Trophoblast cell (in vitro differentiated cells and primary cell): ENCODE data around the gene SKIC2.
"Not testable (repeated sequence)": the region's sequence is repeated elsewhere in the genome, so short reads cannot be mapped to it uniquely, and the experiment has no call there.

ENCODE experiments used
- DNase-seq, 2 donors: peaks; one replicate each; pipeline ENCODE4 v3.0.0-alpha.2; 2016
- H2AFZ ChIP-seq: 2 replicates; pipeline ENCODE4 v1.6.1; 2013; ENCODE audit warnings: low read length, moderate library complexity, mild to moderate bottlenecking; ENCODE audit not compliant: insufficient read depth, poor library complexity
- H2AK5ac ChIP-seq: 2 replicates; pipeline ENCODE4 v1.6.1; 2013; ENCODE audit warnings: mild to moderate bottlenecking, low read length
- H2BK120ac ChIP-seq: 2 replicates; pipeline ENCODE4 v1.6.1; 2013; ENCODE audit warnings: low read length, mild to moderate bottlenecking, moderate library complexity; ENCODE audit not compliant: insufficient read depth, poor library complexity
- H2BK12ac ChIP-seq: 2 replicates; pipeline ENCODE4 v1.6.1; 2013; ENCODE audit warnings: mild to moderate bottlenecking, low read length, moderate library complexity
- H2BK5ac ChIP-seq: 2 replicates; pipeline ENCODE4 v1.6.1; 2013; ENCODE audit warnings: low read length, low read depth, moderate library complexity, mild to moderate bottlenecking; ENCODE audit not compliant: poor library complexity
- H3K14ac ChIP-seq: 2 replicates; pipeline ENCODE4 v1.6.1; 2013; ENCODE audit warnings: mild to moderate bottlenecking, low read length
- H3K18ac ChIP-seq: 2 replicates; pipeline ENCODE4 v1.6.1; 2013; ENCODE audit warnings: mild to moderate bottlenecking, low read length
- H3K23ac ChIP-seq: 2 replicates; pipeline ENCODE4 v1.6.1; 2013; ENCODE audit warnings: low read length
- H3K27ac ChIP-seq: 2 replicates; pipeline ENCODE4 v1.5.1; 2013; ENCODE audit warnings: low read depth, mild to moderate bottlenecking, inconsistent platforms, low read length, moderate library complexity
- H3K27me3 ChIP-seq: 2 replicates; pipeline ENCODE4 v1.6.1; 2013; ENCODE audit warnings: inconsistent platforms, mild to moderate bottlenecking, low read length, moderate library complexity; ENCODE audit not compliant: insufficient read depth
- H3K36me3 ChIP-seq, 2 experiments: 1 replicate in 1 of 2; 2 replicates in 1 of 2; pipeline ENCODE4 v1.6.1; 2013; ENCODE audit warnings: low read length in 2 of 2, mild to moderate bottlenecking in 2 of 2, moderate library complexity in 1 of 2; ENCODE audit not compliant: insufficient read depth in 2 of 2, control insufficient read depth in 1 of 2
- H3K4ac ChIP-seq: 2 replicates; pipeline ENCODE4 v1.6.1; 2013; ENCODE audit warnings: low read depth, mild to moderate bottlenecking, low read length, moderate library complexity
- H3K4me1 ChIP-seq, 2 experiments: 1 replicate in 1 of 2; 2 replicates in 1 of 2; pipeline ENCODE4 v1.6.1; 2013; ENCODE audit warnings: low read length in 2 of 2, mild to moderate bottlenecking in 2 of 2, moderate library complexity in 1 of 2; ENCODE audit not compliant: insufficient read depth in 2 of 2, control insufficient read depth in 1 of 2
- H3K4me2 ChIP-seq: 2 replicates; pipeline ENCODE4 v1.6.1; 2013; ENCODE audit warnings: inconsistent platforms, mild to moderate bottlenecking, low read length, moderate library complexity
- H3K4me3 ChIP-seq: 2 replicates; pipeline ENCODE4 v1.5.1; 2013; ENCODE audit warnings: mild to moderate bottlenecking, low read depth, low read length, inconsistent platforms
- H3K79me1 ChIP-seq: one replicate; pipeline ENCODE4 v1.6.1; 2013; ENCODE audit warnings: low read length
- H3K79me2 ChIP-seq: 2 replicates; pipeline ENCODE4 v1.6.1; 2013; ENCODE audit warnings: low read length, mild to moderate bottlenecking; ENCODE audit not compliant: control insufficient read depth, insufficient read depth, poor library complexity
- H3K9ac ChIP-seq: 2 replicates; pipeline ENCODE4 v1.6.1; 2013; ENCODE audit warnings: mild to moderate bottlenecking, low read length
- H3K9me3 ChIP-seq: 2 replicates; pipeline ENCODE4 v1.6.1; 2013; ENCODE audit warnings: low read depth, mild to moderate bottlenecking, control low read depth, inconsistent platforms, low read length; ENCODE audit not compliant: insufficient read depth
- H4K12ac ChIP-seq: 2 replicates; pipeline ENCODE4 v1.6.1; 2013; ENCODE audit warnings: low read depth, mild to moderate bottlenecking, low read length, moderate library complexity
- H4K8ac ChIP-seq: 2 replicates; pipeline ENCODE4 v1.6.1; 2013; ENCODE audit warnings: low read depth, mild to moderate bottlenecking, low read length, moderate library complexity
- H4K91ac ChIP-seq: one replicate; pipeline ENCODE4 v1.6.1; 2013; ENCODE audit warnings: low read depth, mild to moderate bottlenecking, low read length, moderate library complexity
- WGBS: extraction: QIAGEN DNeasy Blood & Tissue Kit; methylation state at CpG from one replicate; pipeline ENCODE4 v1.1.7; 2013; ENCODE audit warnings: missing lambda C conversion rate; ENCODE audit not compliant: insufficient read length, insufficient coverage; ENCODE audit errors: extremely low coverage; 5-methylcytosine and 5-hydroxymethylcytosine counted together

SKIC2 gene

DNA sequence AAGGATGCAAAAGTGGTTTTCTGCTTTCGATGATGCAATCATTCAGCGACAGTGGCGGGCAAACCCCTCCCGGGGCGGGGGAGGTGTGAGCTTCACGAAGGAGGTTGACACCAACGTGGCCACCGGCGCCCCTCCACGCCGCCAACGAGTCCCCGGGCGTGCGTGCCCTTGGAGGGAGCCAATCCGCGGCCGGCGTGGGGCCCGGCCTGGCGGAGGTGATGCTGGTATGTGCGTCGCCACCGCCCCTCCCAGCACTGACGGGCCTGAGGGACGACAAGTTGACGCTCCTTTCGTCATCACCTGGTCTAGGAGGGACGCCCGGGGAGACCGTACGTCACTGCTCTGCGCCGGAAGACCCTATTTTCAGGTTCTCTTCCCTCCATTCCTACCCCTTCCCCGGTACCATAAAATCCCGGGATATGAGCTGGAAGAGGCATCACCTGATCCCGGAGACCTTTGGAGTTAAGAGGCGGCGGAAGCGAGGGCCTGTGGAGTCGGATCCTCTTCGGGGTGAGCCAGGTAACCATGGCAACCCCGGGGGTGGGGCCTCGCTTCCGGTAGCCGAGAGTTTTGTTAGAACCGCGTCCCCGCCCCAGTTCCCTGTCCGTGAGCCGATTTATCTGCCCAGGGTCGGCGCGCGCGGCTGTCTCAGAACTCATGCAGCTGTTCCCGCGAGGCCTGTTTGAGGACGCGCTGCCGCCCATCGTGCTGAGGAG lies 13.2 kb downstream of the SKIC2 start, which contains the start of gene DXO:
Gene DXO (minus strand): TSS at position 146 of the 716 bp plus-strand sequence. CDS start 463 bp downstream, outside the sequence.
- peak within 1 kb of the TSS; percentile 14 for H3K4ac ChIP-seq
- H3K18ac ChIP-seq = peak within 1 kb of the TSS; percentile 27
- DNase-seq = peak; percentile 96 to 97
- H3K27ac ChIP-seq = peak within 1 kb of the TSS; percentile 80
- H3K79me1 ChIP-seq = peaks cover 11% of the 10 kb centered on the region
- H4K91ac ChIP-seq = peak within 1 kb of the TSS; percentile 92
- peak within 1 kb of the TSS; percentile 81 for H3K9ac ChIP-seq
- H3K27me3 ChIP-seq = no peaks in the 10 kb centered on the region
- WGBS = no CpG with 5 or more reads among the region's 62 CpGs
- H3K9me3 ChIP-seq = no peaks in the 10 kb centered on the region
- peak within 1 kb of the TSS; percentile 35 for H2BK120ac ChIP-seq
- peaks cover 9 to 12% of the 10 kb centered on the region in 2 experiments for H3K4me1 ChIP-seq
- H2BK12ac ChIP-seq = no peak within 1 kb of the TSS
- no peak within 1 kb of the TSS for H3K23ac ChIP-seq
- peaks cover 34 to 36% of the 10 kb centered on the region in 2 experiments for H3K36me3 ChIP-seq
- peak within 1 kb of the TSS; percentile 49 for H2AK5ac ChIP-seq
- H3K14ac ChIP-seq = peak within 1 kb of the TSS; percentile 74
- H3K4me2 ChIP-seq = peak within 1 kb of the TSS; percentile 94
- H2BK5ac ChIP-seq = peak within 1 kb of the TSS; percentile 54
- peak within 1 kb of the TSS; percentile 77 for H4K8ac ChIP-seq
- peak within 1 kb of the TSS; percentile 85 for H4K12ac ChIP-seq
- peak within 1 kb of the TSS; percentile 87 for H3K4me3 ChIP-seq
- peak within 1 kb of the TSS; percentile 80 for H2AFZ ChIP-seq
- H3K79me2 ChIP-seq = peaks cover 2% of the 10 kb centered on the region

- WGBS = no CpG with 5 or more reads among the region's 19 CpGs
- peak overlapping the region; percentile 14 for H2BK120ac ChIP-seq
- H3K4ac ChIP-seq = peak overlapping the region; percentile 4
- peak overlapping the region; percentile 92 for H4K91ac ChIP-seq
- H3K27me3 ChIP-seq = no peaks in the 10 kb centered on the region
- H3K36me3 ChIP-seq = peaks cover 27 to 29% of the 10 kb centered on the region in 2 experiments
- peak overlapping the region; percentile 49 for H2AK5ac ChIP-seq
- H2BK12ac ChIP-seq = no peak overlapping the region
- DNase-seq = no peak
- peak overlapping the region; percentile 74 for H3K14ac ChIP-seq
- H3K4me3 ChIP-seq = peak overlapping the region; percentile 87
- peak overlapping the region; percentile 80 for H3K27ac ChIP-seq
- peaks cover 11% of the 10 kb centered on the region for H3K79me1 ChIP-seq
- peak overlapping the region; percentile 20 for H3K18ac ChIP-seq
- H4K12ac ChIP-seq = peak overlapping the region; percentile 85
- H4K8ac ChIP-seq = peak overlapping the region; percentile 77
- peaks cover 9 to 12% of the 10 kb centered on the region in 2 experiments for H3K4me1 ChIP-seq
- H2AFZ ChIP-seq = peak overlapping the region; percentile 56
- H3K23ac ChIP-seq = no peak overlapping the region
- H3K9ac ChIP-seq = peak overlapping the region; percentile 47
- no peaks in the 10 kb centered on the region for H3K9me3 ChIP-seq
- H3K79me2 ChIP-seq = peaks cover 2% of the 10 kb centered on the region
- H3K4me2 ChIP-seq = peak overlapping the region; percentile 94
- H2BK5ac ChIP-seq = peak overlapping the region; percentile 1
Observed at GRCh38 chr6:31972709-31973350, 13.9 kb downstream of the SKIC2 start.

- H3K79me1 ChIP-seq = peaks cover 11% of the 10 kb centered on the region
- not testable (repeated sequence) for H2AFZ ChIP-seq, H3K9ac ChIP-seq, H2BK5ac ChIP-seq, H3K36me3 ChIP-seq, H2BK120ac ChIP-seq, H2AK5ac ChIP-seq, H4K91ac ChIP-seq, H3K4me3 ChIP-seq, H3K27me3 ChIP-seq, H3K14ac ChIP-seq, H4K8ac ChIP-seq, DNase-seq, H3K18ac ChIP-seq, H2BK12ac ChIP-seq, H3K4me2 ChIP-seq, H3K4ac ChIP-seq, H4K12ac ChIP-seq, H3K27ac ChIP-seq, H3K79me2 ChIP-seq, H3K9me3 ChIP-seq, H3K23ac ChIP-seq
- H3K4me1 ChIP-seq = peaks cover 9 to 12% of the 10 kb centered on the region in 2 experiments
- WGBS = no CpG with 5 or more reads among the region's 30 CpGs
Observed at GRCh38 chr6:31976065-31976464, 17.1 kb downstream of the SKIC2 start.

GRCh38 chr6:31977816-31978431 lies 18.9 kb downstream of the SKIC2 start:
- WGBS = no CpG with 5 or more reads among the region's 12 CpGs
- H3K14ac ChIP-seq = no peak overlapping the region

More at GRCh38 chr6:31977816-31978431, 18.9 kb downstream of the SKIC2 start:
- no peaks in the 10 kb centered on the region for H3K27me3 ChIP-seq
- no peak overlapping the region for H3K4me2 ChIP-seq
- H3K36me3 ChIP-seq = peaks cover 8 to 10% of the 10 kb centered on the region in 2 experiments
- H4K8ac ChIP-seq = no peak overlapping the region
- H3K9me3 ChIP-seq = no peaks in the 10 kb centered on the region
- H3K23ac ChIP-seq = no peak overlapping the region
- no peak overlapping the region for H3K9ac ChIP-seq
- DNase-seq = no peak
- no peak overlapping the region for H2AFZ ChIP-seq
- H2AK5ac ChIP-seq = no peak overlapping the region
- no peaks in the 10 kb centered on the region for H3K79me1 ChIP-seq
- H3K4me1 ChIP-seq = peaks cover 2% of the 10 kb centered on the region in 2 experiments
- H2BK5ac ChIP-seq = no peak overlapping the region
- H3K18ac ChIP-seq = no peak overlapping the region
- no peak overlapping the region for H4K91ac ChIP-seq
- H4K12ac ChIP-seq = no peak overlapping the region
- no peak overlapping the region for H2BK12ac ChIP-seq
- no peak overlapping the region for H2BK120ac ChIP-seq
- no peak overlapping the region for H3K4me3 ChIP-seq
- H3K27ac ChIP-seq = no peak overlapping the region
- H3K4ac ChIP-seq = no peak overlapping the region
- no peaks in the 10 kb centered on the region for H3K79me2 ChIP-seq
